Measurements from ENCODE around the gene TAF11L5.
"Not testable (repeated sequence)": the region's sequence is repeated elsewhere in the genome, so short reads cannot be mapped to it uniquely, and the experiment has no call there.

The TAF11L5 gene

GRCh38 chr5:17524935-17525334 is at the start of gene TAF11L5:
TSS of gene TAF11L5 (plus strand) at chr5:17525235.
- in situ Hi-C loops (cut with MboI; ENCODE audit: low pct_unique_long_range_greater_than_20kb, low sequenced_read_pairs, unreplicated experiment); DNase-seq (ENCODE audit: low spot score): not testable (repeated sequence)

- no peak for TF ChIP-seq CTCF (IDR thresholded peaks at IDR 0.05; ENCODE audit: extremely low read depth, insufficient read depth, missing control alignments)
- no peak for DNase-seq (ENCODE audit: low spot score)
- in situ Hi-C loops (cut with MboI; ENCODE audit: low pct_unique_long_range_greater_than_20kb, low sequenced_read_pairs, unreplicated experiment): no loop called here
Measured at GRCh38 chr5:17477043-17477442, 48.0 kb upstream of the TAF11L5 start.

- no peak for TF ChIP-seq CTCF (IDR thresholded peaks at IDR 0.05; ENCODE audit: extremely low read depth, insufficient read depth, missing control alignments)
- in situ Hi-C loops (cut with MboI; ENCODE audit: low pct_unique_long_range_greater_than_20kb, low sequenced_read_pairs, unreplicated experiment): no loop called here
- no peak for DNase-seq (ENCODE audit: low spot score)
Measured at GRCh38 chr5:17477573-17478265, 47.3 kb upstream of the TAF11L5 start.

GRCh38 chr5:17481378-17481777 is 43.7 kb upstream of the TAF11L5 start:
- no peak for DNase-seq (ENCODE audit: low spot score)
- in situ Hi-C loops (cut with MboI; ENCODE audit: low pct_unique_long_range_greater_than_20kb, low sequenced_read_pairs, unreplicated experiment): no loop called here
- no peak for TF ChIP-seq CTCF (IDR thresholded peaks at IDR 0.05; ENCODE audit: extremely low read depth, insufficient read depth, missing control alignments)

GRCh38 chr5:17482790-17483189 is 42.2 kb upstream of the TAF11L5 start:
- TF ChIP-seq CTCF (IDR thresholded peaks at IDR 0.05; ENCODE audit: extremely low read depth, insufficient read depth, missing control alignments): no peak
- DNase-seq (ENCODE audit: low spot score): no peak
- in situ Hi-C loops (cut with MboI; ENCODE audit: low pct_unique_long_range_greater_than_20kb, low sequenced_read_pairs, unreplicated experiment): no loop called here

- in situ Hi-C loops (cut with MboI; ENCODE audit: low pct_unique_long_range_greater_than_20kb, low sequenced_read_pairs, unreplicated experiment); DNase-seq (ENCODE audit: low spot score): not testable (repeated sequence)
Measured at GRCh38 chr5:17486464-17487173, 38.4 kb upstream of the TAF11L5 start.

- in situ Hi-C loops (cut with MboI; ENCODE audit: low pct_unique_long_range_greater_than_20kb, low sequenced_read_pairs, unreplicated experiment): no loop called here
Measured at GRCh38 chr5:17487174-17487512, 37.9 kb upstream of the TAF11L5 start.

GRCh38 chr5:17491257-17491656 is 33.8 kb upstream of the TAF11L5 start:
- DNase-seq (ENCODE audit: low spot score); in situ Hi-C loops (cut with MboI; ENCODE audit: low pct_unique_long_range_greater_than_20kb, low sequenced_read_pairs, unreplicated experiment): not testable (repeated sequence)

More at GRCh38 chr5:17487174-17487512, 37.9 kb upstream of the TAF11L5 start:
- no peak for TF ChIP-seq CTCF (IDR thresholded peaks at IDR 0.05; ENCODE audit: extremely low read depth, insufficient read depth, missing control alignments)
- DNase-seq (ENCODE audit: low spot score): no peak
